PC-3 (cell line): ENCODE results near the gene CLSTN1.

Experiments used
- CTCF ChIP-seq: fragments of 300-600 bp; sonication (generic); conservative IDR thresholded peaks from 2 replicates; pipeline ENCODE4 v1.5.1; 2017; ENCODE audit warnings: antibody characterized with exemption, low read depth, mild to moderate bottlenecking, low read length
- EZH2phosphoT487 ChIP-seq: fragments of 300-600 bp; sonication (generic); IDR thresholded peaks from 2 replicates; pipeline ENCODE4 v1.6.1; 2018; ENCODE audit warnings: mild to moderate bottlenecking, antibody characterized with exemption, low read length, borderline replicate concordance

GRCh38 chr1:9746651-9747050 is 77.1 kb downstream of the CLSTN1 start:
- TF ChIP-seq CTCF (no peak), EZH2phosphoT487 (no peak)
